ENCODE data around the gene DGCR2. TPM values are rescaled to one million over a fixed set of nuclear protein-coding genes. Genes with fewer than 3 reads are reported as not detected.

Gene DGCR2
- total RNA-seq, 1 donor from 2014 or later, result 50.0 TPM

GRCh38 chr22:19046719-19047609 is 75.2 kb downstream of the DGCR2 start:
- Histone ChIP-seq H3K36me3 (ENCODE audit: control insufficient read depth, insufficient read depth, low read length) (peaks cover 33% of the 10 kb centered on the region), H3K4me3 (ENCODE audit: low read depth, low read length) (no peak overlapping the region), H3K27me3 (ENCODE audit: control insufficient read depth, insufficient read depth, low read length) (no peaks in the 10 kb centered on the region)
- TF ChIP-seq CTCF (IDR thresholded peaks at IDR 0.05; ENCODE audit: insufficient read depth, low read length, severe bottlenecking), result no peak
- FAIRE-seq (peak; percentile 79), DNase-seq (ENCODE audit: low read depth) (no peak)

- Histone ChIP-seq H3K36me3 (ENCODE audit: control insufficient read depth, insufficient read depth, low read length) (peaks cover 36% of the 10 kb centered on the region), H3K27me3 (ENCODE audit: control insufficient read depth, insufficient read depth, low read length) (no peaks in the 10 kb centered on the region), H3K4me3 (ENCODE audit: low read depth, low read length) (no peak overlapping the region)
- no peak for TF ChIP-seq CTCF (IDR thresholded peaks at IDR 0.05; ENCODE audit: insufficient read depth, low read length, severe bottlenecking)
- DNase-seq (ENCODE audit: low read depth) (no peak), FAIRE-seq (no peak)
Measured at GRCh38 chr22:19046287-19046686, 75.9 kb downstream of the DGCR2 start.

DNA sequence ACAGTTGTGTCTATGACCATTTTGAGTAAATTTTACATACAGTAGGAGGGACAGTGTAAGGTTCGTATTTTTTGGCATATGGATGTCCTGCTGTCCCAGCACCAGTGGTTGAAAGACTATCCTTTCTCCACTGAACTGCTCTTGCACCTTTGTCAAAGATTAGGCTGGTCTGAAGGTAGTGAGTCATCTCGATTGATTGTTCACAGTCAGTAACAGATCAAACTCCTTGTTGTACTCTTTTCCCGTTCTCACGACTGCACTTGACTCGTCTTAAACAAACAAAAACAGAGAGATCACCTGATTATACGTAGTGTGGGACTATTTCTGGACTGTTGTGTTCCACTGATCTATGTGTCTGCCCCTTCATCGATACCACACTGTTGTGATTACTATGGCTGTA is 77.1 kb downstream of the DGCR2 start:
- DNase-seq (ENCODE audit: low read depth) (no peak), FAIRE-seq (peak; percentile 50)
- Histone ChIP-seq H3K36me3 (ENCODE audit: control insufficient read depth, insufficient read depth, low read length) (peaks cover 41% of the 10 kb centered on the region), H3K27me3 (ENCODE audit: control insufficient read depth, insufficient read depth, low read length) (no peaks in the 10 kb centered on the region), H3K4me3 (ENCODE audit: low read depth, low read length) (no peak overlapping the region)
- TF ChIP-seq CTCF (IDR thresholded peaks at IDR 0.05; ENCODE audit: insufficient read depth, low read length, severe bottlenecking), result no peak

- FAIRE-seq (no peak), DNase-seq (ENCODE audit: low read depth) (no peak)
- Histone ChIP-seq H3K36me3 (ENCODE audit: control insufficient read depth, insufficient read depth, low read length) (peaks cover 43% of the 10 kb centered on the region), H3K4me3 (ENCODE audit: low read depth, low read length) (no peak overlapping the region), H3K27me3 (ENCODE audit: control insufficient read depth, insufficient read depth, low read length) (no peaks in the 10 kb centered on the region)
- no peak for TF ChIP-seq CTCF (IDR thresholded peaks at IDR 0.05; ENCODE audit: insufficient read depth, low read length, severe bottlenecking)
Measured at GRCh38 chr22:19044381-19044780, 77.8 kb downstream of the DGCR2 start.

- DNase-seq (ENCODE audit: low read depth), result no peak
- Histone ChIP-seq H3K36me3 (ENCODE audit: control insufficient read depth, insufficient read depth, low read length) (peaks cover 42% of the 10 kb centered on the region), H3K27me3 (ENCODE audit: control insufficient read depth, insufficient read depth, low read length) (no peaks in the 10 kb centered on the region), H3K4me3 (ENCODE audit: low read depth, low read length) (no peak overlapping the region)
- TF ChIP-seq CTCF (IDR thresholded peaks at IDR 0.05; ENCODE audit: insufficient read depth, low read length, severe bottlenecking), result no peak
- peak; percentile 32 for FAIRE-seq
Measured at GRCh38 chr22:19043121-19044085, 78.8 kb downstream of the DGCR2 start.

Measured in bronchial epithelial cell (primary cell).